NCI-H2196 treated with DMSO at 0.1 percent for 48 hours (cell line): Measurements from ENCODE around the gene KBTBD7.
"Not testable (repeated sequence)": the region's sequence is repeated elsewhere in the genome, so short reads cannot be mapped to it uniquely, and the experiment has no call there.

Source experiments
- DNase-seq: peaks from one replicate; lab custom pipeline; 2025; ENCODE audit not compliant: unreplicated experiment; lab: John Stamatoyannopoulos, UW

The KBTBD7 gene

DNA sequence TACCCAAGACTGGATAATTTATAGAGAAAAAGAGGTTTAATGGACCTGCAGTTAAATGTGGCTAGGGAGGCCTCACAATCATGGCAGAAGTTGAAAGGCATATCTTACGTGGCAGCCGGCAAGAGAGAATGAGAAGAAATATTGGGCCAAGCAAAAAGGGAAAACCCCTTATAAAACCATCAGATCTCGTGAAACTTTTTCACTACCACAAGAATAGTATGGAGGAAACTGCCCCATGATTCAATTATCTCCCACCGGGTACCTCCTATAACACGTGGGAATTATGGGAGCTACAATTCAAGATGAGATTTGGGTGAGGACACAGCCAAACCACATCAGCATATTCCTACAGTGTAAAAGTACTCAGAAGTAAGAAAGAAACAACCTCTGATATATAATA lies 4.7 kb upstream of the KBTBD7 start:
- no peak for DNase-seq

DNA sequence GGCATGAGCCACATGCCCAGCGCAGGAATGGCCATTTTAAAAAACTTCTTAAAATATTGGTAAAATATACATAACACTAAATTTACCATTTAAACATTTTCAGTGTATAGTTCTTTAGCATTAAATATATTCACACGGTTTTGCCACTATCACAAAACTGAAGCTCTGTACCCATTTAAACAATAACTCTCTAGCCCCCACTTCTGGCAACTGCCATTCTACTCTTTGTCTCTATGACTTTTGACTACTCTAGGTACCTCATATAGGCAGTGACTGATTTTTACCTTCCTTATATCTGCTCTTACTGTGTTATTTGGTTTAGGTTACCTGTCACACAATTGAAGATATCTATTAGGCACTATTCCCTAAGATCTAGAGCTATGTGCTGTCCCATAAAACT lies 2.3 kb upstream of the KBTBD7 start:
- no peak for DNase-seq

DNA sequence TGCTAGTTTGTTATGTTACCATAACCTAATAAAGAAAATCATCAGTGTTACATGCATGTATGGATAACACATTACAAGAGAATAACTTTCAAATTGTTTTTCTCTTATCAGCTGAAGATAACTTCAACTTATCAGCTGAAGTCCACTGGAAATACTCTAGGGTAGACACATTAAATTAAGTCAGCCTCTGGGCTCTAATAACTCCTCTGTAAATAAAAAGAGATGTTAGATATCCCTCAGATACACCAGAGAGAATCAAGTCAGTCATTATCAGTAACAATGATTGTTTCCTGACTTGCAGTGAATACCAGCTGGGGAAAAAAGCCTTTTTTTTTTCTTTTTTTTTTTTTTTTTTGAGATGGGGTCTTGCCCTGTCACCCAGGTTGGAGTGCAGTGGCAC lies 1.6 kb upstream of the KBTBD7 start:
- DNase-seq, result no peak

DNA sequence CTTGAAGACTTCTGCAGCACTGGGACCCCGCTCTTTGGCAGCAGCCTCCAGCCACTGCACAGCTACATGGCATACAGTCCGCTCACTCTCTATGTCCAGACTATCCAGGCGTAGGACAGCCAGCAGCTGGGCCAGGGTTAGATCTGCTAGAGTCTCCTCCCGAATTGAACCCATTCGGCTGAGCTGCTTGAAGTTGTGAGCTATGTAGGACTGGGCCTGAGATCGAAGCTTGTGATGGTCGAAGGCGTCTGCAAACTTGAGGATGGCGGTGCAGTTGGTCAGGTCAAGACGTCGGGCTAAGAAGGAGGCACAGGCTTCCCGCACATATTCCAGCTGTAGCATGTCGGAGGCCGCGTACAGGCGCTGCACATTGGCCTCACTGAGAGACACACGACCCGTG lies 900 bp downstream of the KBTBD7 start:
- no peak for DNase-seq

DNA sequence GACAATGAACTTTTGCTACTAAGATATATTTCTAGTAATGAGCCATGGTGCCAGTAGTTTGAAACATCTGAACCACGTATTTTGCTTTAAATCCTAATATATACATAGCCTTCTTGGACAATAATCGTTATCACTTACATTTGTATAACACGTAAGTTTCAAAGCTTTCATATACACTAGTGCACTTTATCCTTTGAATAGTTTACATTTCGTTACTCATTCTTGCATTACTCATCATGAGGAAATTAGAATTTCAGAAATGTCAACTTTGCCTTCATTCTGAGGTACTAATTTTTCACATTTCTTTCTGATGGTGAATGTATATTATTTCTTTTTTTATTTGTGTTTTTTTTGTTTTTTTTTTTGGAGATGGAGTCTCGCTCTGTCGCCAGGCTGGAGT lies 5.8 kb downstream of the KBTBD7 start:
- DNase-seq, result no peak

DNA sequence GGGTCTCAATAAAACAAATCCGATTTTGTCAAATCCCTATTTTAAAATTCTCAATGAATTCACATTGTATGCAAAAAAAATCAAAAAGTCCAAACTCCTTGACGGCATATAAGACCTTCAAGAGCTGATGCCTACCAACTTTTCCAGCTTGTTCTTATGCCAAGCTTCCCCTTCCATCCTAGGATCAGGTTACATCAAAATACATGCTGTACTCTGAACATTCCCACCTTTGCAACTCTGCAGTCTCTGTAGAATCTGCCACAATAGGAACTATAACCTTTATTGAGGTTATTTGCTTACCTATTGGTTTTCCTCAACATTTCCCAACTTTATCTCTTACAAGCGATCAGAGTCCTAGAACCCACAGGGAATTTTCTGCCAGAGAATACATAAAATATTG lies 7.9 kb downstream of the KBTBD7 start:
- DNase-seq, result no peak

DNA sequence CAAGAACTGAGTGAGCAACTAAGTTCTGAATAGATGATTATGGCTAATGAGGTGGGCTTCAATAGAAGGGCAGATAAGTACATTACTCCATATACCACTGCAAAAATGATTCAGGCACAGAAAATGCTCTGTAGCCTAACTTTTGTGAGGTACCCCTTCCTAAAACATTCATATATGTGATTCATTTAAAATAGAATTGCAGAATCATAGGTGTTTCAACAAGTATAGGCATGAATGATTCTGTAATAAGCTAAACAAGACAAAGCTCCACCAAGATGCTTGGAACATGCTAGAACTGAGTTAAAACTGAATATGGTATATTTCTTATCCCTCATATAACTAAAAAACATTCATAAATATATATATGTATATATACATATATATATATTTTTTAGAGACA lies 12.1 kb downstream of the KBTBD7 start:
- no peak for DNase-seq

DNA sequence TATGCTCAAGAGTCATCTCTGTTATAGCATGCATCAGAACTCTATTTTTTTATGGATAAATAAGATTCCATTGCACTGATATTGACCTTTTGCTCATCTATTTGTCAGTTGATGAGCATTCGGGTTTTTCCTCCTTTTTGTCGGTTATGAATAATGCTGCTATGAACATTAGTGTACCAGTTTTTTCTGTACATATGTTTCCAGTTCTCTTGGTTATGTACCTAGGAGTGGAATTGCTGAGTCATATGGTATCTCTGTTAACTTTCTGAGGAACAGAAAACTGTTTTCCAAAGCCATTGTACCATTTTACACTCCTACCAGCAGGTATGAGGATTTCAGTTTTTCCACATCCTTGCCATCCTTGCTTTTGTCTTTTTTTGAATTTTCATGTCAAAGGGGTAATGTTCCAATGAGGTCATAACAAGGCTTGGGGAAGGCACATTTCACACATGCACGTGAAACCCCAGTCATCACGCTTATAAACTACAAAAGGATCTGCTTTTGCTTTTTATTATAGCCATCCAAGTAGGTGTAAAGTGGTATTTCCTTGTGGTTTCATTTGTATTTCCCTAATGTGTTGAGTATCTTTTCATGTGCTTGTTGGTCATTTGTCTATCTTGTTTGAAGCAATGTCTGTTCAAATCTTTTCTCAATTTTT lies 14.6 kb downstream of the KBTBD7 start:
- DNase-seq, result no peak

DNA sequence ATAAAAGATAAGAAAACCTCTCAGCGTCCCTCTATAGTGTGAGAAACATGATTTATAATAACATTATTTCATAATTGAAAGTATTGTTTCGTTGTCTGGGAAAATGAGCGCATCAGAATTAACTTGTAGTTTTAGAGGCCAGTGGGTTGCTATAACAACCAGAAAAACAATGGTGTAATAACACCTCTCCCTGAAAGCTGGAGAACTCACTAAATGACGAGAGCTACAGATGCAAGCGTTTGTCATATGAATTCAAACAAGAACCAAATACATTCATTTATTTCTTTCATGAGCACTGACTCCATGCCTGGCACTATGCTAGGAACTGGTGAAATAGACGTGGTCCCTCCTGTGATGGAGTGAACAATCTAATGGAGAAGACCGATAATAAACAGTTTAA lies 16.3 kb downstream of the KBTBD7 start:
- no peak for DNase-seq

DNA sequence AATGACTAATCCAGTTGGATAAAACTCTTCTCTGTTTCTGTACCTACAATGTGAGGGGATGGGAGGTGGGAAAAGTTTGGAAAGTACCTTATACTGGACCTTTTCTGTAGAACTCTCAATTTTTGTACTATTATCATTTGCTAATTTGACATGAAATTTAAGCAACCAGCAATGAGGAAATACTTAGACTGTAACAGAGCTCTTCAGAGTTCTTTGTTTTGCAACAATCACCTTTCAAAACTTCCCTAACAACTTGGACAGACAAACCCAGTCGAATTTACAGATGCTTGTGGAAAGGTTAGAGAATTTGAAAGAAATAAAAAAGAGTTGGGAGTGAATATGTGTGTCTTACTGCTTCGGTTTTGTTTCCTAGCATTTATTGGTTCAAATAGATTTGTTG lies 16.8 kb downstream of the KBTBD7 start:
- DNase-seq, result no peak

DNA sequence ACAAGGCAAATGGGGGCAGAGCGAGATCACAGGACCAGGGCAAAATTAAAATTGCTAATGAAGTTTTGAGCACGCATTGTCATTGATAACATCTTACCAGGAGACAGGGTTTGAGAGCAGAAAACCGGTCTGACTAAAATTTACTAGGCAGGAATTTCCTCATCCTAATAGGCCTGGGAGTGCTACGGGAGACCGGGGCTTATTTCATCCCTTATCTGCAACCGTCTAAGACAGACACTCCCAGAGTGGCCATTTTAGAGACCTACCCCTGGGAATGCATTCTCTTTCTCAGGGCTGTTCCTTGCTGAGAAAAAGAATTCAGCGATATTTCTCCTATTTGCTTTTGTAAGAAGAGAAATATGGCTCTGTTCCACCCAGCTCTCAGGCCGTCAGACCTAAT lies 18.8 kb downstream of the KBTBD7 start:
- DNase-seq, result not testable (repeated sequence)

DNA sequence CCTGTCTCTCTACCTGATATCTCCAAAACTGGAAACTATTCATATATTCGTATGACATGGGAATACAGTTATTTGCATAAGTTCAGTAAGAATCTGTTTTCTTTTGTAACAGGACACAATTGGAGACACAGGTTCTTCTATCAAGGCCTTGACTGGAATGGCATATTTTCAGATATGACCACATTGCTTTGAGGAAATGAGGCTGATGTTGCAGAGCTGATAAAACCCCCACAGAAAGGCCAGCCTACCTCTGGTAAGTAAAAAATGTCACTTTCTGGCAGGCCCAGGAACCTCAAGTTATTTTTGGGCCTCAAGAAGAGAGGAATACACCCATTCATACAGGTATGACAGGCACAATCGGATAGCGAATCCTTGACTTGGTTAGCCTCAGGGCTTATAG lies 32.2 kb downstream of the KBTBD7 start:
- DNase-seq, result no peak

DNA sequence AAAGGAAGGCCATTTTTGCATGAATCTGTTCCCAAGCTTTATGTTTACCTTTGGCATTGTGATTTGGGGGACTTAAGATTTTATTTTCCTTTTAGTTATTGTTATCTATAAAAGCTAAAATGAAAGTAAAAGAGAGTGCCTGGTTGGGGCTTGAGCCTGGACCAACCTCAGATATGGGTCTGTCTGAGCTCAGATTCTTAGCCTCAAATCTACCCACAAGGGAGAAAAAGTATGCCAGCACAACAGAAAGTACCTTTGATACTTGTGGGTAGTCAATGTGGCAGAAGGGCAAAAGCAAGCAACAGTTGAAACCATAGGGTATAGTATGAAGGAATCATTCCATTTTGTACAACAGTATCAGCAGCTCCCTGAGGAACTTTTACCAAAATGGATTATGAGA lies 35.2 kb downstream of the KBTBD7 start:
- no peak for DNase-seq

DNA sequence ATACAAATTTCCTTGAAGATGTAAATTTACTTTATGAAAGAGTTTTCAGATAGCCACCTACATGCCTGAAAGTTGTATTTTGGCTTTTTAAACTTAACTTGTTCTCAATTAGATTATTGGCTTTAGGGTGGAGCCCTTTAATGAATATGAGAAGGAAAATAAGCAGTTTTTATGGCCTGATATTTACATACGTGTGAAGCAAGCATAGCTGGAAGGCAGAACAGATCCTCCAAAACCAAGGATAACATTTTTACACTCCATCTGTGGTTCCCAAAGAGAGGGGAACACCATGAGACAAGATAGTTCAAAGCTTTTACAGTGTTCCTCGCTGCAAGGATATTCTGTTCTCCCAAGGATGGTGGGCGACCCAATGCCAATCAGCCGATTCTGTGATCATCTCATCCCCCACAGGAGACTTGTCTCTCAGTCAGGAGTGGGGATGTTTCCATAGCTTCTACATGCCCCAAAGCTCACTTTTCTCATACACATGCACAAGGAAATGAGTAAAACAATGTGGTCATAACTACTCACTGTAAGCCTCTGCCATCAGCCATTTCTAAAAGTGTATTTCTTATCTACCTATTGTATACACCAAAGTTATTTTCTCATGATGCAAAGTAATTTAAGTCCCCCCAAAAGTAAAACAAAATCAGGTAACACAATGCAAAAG lies 37.2 kb downstream of the KBTBD7 start:
- DNase-seq, result no peak

DNA sequence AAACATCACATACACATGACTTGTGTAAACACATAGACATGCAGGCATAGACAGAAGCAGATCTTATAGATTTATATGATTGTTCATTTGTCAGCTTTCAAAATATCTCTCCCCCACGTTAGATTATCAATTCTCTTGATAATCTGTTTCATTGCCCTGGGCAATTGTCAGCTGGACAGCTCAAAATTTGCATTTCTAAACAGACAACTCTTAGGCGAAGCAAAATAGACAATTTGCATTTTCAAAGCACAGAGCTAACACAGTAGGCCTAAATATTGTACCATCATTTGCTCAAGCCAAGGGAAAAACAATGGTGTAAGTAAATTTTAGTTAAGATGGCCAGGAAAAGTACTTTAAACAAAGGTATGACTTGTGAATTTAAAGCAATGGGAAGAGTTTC lies 37.7 kb downstream of the KBTBD7 start:
- DNase-seq, result no peak

DNA sequence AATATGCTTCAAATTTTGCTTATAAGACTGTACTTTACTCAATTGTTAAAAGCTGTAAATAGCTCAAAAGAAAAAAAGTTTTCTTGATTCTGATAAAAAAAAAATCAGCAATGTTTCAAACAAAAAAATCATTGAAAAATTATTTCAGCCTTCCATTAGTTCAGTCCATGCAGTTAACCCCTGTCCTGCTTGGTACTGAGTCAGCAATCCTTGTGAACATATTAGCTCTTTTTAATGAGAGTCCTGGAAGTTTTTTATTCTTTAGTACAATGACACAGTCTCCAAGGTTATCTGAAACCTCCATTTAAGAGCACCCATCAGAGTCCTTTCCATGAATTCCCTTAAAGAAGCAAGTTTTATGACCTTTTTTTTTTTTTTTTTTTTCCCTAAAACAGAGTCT lies 40.3 kb downstream of the KBTBD7 start:
- DNase-seq, result no peak

DNA sequence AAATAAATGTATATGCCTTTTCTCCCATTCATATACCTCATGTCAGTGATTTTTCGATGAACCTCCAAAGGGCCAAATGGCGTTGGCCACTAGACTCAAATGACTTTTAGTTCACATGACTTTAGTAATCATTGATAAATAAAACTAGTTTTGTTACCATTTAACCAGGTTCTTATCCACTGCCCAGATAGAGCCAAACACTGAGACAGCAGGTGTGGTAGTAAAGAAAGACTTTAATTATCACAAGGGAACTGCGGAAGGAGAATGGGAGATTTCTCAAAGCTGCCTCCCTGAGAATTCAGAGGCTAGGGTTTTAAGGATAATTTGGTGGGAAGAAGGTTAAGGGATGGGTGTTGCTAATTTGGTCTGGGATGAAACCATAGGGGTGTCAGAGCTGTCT lies 42.4 kb downstream of the KBTBD7 start:
- DNase-seq, result no peak

DNA sequence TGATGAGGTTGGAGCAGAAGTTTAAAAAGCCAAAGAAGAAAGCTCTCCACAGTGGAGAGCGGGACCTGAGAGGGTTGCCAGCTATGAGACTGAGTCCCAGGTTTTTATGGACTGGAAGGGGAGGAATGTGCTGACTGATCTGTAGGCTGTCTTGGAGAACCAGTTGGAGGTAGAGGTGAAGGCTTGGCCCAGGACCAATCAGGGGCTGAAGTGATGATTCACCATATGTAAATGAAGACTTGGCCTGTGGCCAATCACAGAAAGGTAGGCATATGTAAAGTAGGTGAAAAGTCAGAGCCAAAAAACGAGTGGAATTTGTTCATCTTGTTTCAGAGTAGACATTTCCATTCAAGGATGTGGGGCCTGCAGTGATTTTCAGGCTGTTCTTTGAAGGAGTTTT lies 44.3 kb downstream of the KBTBD7 start:
- no peak for DNase-seq

DNA sequence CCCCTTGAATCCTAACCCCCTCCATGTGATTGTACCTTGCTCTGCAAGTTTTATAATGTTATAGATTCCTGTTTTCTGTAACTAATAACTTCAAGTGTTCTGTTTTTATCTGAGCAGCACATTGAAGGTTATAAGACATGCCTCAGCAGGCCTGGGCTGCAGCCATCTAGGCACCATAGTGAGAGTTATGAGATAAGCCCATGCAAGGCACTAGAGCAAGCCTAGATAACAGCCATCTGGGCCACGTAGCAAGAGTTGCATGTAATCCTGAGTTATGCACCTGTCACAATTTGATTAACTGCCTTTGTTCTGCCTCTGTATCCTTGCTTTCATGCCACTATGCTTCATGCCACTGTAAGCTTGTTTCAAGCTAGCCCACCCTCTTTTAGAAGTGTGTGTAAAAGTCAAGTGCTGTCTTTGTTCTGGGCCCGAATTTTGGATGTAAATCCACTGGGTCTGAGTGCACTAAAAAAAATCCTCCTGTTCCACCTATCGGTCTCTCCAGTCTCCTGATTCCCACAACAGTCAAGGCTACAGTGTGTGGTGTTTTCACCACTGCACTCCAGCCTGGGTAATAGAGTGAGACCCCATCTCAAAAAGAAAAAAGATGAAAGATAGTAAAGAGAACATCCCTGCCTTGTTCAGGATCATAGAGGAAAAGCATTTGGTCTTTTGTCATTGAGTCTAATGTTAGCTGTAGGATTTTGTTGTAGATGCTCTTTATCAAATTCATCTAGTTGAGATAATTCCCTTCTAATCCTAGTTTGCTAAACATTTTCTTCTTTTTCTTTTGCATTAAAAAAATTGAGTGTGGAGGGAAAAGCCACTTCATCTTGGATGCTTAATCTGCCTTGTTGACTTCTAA lies 45.7 kb downstream of the KBTBD7 start:
- DNase-seq, result no peak

DNA sequence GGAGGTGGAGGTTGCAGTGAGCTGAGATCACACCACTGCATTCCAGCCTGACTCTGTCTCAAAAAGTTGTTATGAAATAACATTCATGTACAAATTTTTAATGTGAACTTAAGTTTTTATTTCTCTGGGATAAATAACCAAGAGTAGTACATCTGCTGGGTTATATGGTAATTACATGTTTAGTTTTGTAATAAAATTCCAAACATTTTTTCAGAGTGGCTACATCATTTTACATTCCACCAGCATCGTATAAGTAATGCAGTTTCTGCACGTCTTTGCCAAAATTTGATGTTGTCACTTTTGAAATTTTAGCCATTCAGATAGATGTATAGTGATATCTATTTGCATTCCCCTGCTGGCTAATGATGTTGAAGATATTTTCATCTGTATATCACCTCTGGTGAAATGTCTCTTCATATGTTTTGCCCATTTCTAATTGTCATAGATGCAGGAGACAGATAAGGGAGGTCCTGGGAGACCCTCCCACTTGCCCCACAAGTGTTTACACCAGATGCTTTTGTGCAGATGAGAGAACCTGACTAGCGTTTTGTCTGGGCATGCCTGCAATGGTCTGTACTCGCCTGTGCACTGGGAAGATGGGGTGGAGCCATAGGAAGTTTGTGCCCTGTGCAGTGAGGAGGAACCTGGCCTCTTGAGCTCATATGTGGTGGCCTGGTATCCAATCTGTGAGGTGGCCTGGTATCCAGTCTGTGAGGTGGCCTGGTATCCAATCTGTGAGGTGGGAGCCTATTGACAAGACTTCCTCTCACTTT lies 49.0 kb downstream of the KBTBD7 start:
- DNase-seq, result no peak

DNA sequence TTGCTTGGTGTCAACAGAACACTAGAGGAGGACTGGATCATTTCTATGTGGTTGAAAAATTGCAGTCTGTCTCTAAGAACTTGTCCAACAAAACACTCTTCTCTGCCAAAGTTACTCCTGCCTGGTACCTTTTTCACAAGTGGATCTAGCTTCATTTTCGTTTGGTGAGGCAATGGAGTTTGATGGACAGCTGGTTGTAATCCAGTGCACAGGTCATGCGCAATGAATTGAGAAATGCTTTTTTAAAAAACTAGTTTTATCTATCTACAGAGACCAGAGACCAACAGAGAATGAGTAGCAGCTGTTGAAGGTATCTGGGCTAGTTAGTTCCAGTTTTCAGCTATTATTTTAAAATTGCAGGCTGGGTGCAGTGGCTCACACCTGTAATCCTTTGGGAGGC lies 49.8 kb downstream of the KBTBD7 start:
- no peak for DNase-seq
